K562 (cell line): ENCODE data around the gene PATL2. TPM values are rescaled to one million over a fixed set of nuclear protein-coding genes. Genes with fewer than 3 reads are reported as not detected.

Experiments used
- ADNP ChIP-seq: fragments of 200-800 bp; sonication (Bioruptor generic); IDR thresholded peaks from 2 replicates; pipeline ENCODE4 v1.6.1; 2016; ENCODE audit warnings: missing genetic modification characterization, missing compliant biosample characterization
- ELF2 ChIP-seq: fragments of 250-450 bp; sonication (Bioruptor Pico); IDR thresholded peaks from 2 replicates; pipeline ENCODE4 v1.5.0; 2021; ENCODE audit warnings: mild to moderate bottlenecking
- ETS2 ChIP-seq: IDR thresholded peaks from 2 replicates; pipeline ENCODE4 v1.6.1; 2016; ENCODE audit warnings: borderline replicate concordance, missing genetic modification characterization, mild to moderate bottlenecking, moderate library complexity, missing compliant biosample characterization; ENCODE audit not compliant: poor library complexity, severe bottlenecking
- FOSL1 ChIP-seq: fragments of 200-800 bp; sonication (Bioruptor generic); conservative IDR thresholded peaks from 2 replicates; pipeline ENCODE4 v1.6.1; 2016; ENCODE audit warnings: missing genetic modification characterization, missing compliant biosample characterization
- HIVEP1 ChIP-seq: fragments of 250-450 bp; sonication (Bioruptor Pico); IDR thresholded peaks from 2 replicates; pipeline ENCODE4 v1.4.0; 2020; ENCODE audit warnings: mild to moderate bottlenecking
- MYNN ChIP-seq, 2 experiments: sonication (generic); formaldehyde crosslinking in 1 of 2; IDR thresholded peaks; 2 replicates each; pipeline versions ENCODE4 v1.5.0 to v1.6.1; 2016 to 2020; ENCODE audit warnings: antibody characterized with exemption in 1 of 2, missing genetic modification reagents in 1 of 2
- NFATC3 ChIP-seq: fragments of 450-650 bp; IDR thresholded peaks from 2 replicates; pipeline ENCODE4 v1.6.1; 2017; ENCODE audit warnings: mild to moderate bottlenecking
- POLR2AphosphoS2 ChIP-seq: IDR thresholded peaks from 2 replicates; pipeline ENCODE4 v1.6.1; 2012; ENCODE audit warnings: low read length, improper control_type of control experiment
- RBBP5 ChIP-seq: fragments of 200-600 bp; sonication (generic); IDR thresholded peaks from 2 replicates; pipeline ENCODE4 v1.6.1; 2012; ENCODE audit warnings: borderline replicate concordance, mild to moderate bottlenecking, low read length, control low read depth, inconsistent platforms; ENCODE audit not compliant: insufficient read depth, poor library complexity, severe bottlenecking
- SMAD4 ChIP-seq: fragments of 250-450 bp; sonication (Bioruptor Pico); conservative IDR thresholded peaks from 2 replicates; pipeline ENCODE4 v1.8.0; 2021; ENCODE audit warnings: inconsistent platforms, mild to moderate bottlenecking, moderate library complexity
- STAT6 ChIP-seq: sonication (generic); formaldehyde crosslinking; IDR thresholded peaks from 2 replicates; pipeline ENCODE4 v1.8.1; 2023; ENCODE audit warnings: mild to moderate bottlenecking, missing genetic modification reagents
- ZBTB33 ChIP-seq: sonication (generic); formaldehyde crosslinking; IDR thresholded peaks from 2 replicates; pipeline ENCODE4 v1.8.1; 2023; ENCODE audit warnings: mild to moderate bottlenecking, missing genetic modification reagents
- ZNF253 ChIP-seq: fragments of 250-450 bp; sonication (Bioruptor Pico); conservative IDR thresholded peaks from 2 replicates; pipeline ENCODE4 v1.6.1; 2021; ENCODE audit warnings: mild to moderate bottlenecking
- ZNF655 ChIP-seq: fragments of 250-450 bp; sonication (Bioruptor Pico); IDR thresholded peaks from 2 replicates; pipeline ENCODE4 v1.5.0; 2021
- polyA plus RNA-seq, 8 experiments: library from polyadenylated mRNA; depleted of rRNA in 4 of 8; stranded (reverse) in 5 of 8; unstranded in 3 of 8; fragments of >200 nt; fragmentation: Nextera tagmentation in 2 of 8; fragmentation: Illumina TruSeq in 1 of 8; extraction: Ambion mirVana in 2 of 8; extraction: Trizol in 1 of 8; gene quantifications; 2 replicates each; pipeline versions ENCODE4 v1.2.1 to v1.2.3, GENCODE V29; 2011 to 2014; ENCODE audit warnings: inconsistent platforms in 1 of 8, missing spikeins in 1 of 8
- total RNA-seq, 7 experiments: library from RNA; depleted of rRNA in 6 of 7; stranded (reverse); fragments of >200 nt in 6 of 7; fragmentation: Illumina TruSeq in 2 of 7; extraction: Trizol in 2 of 7; gene quantifications; 2 replicates each; pipeline versions ENCODE4 v1.2.1 to v1.2.3, GENCODE V29; 2011 to 2021; ENCODE audit warnings: low replicate concordance in 1 of 7
- TF ChIP-seq, protein P1 (sequence below): sonication (generic); formaldehyde crosslinking; IDR thresholded peaks from 2 replicates; pipeline ENCODE4 v1.8.0; 2022; ENCODE audit warnings: mild to moderate bottlenecking, missing genetic modification reagents
- TF ChIP-seq, protein P2 (sequence below): fragments of 450-650 bp; IDR thresholded peaks from 2 replicates; pipeline ENCODE4 v1.6.1; 2016; ENCODE audit warnings: mild to moderate bottlenecking

Gene PATL2
- total and polyA plus RNA-seq, 9 of the 15 experiments (the other 6 are each of a cell fraction or from before 2014, with no cell fraction given) = 0.42 to 1.1 (median 0.86) TPM

- peak; percentile 44 for TF ChIP-seq FOSL1 (tag)
- TF ChIP-seq ADNP (tag) = peak; percentile 53; the same call in 1 of the 2 replicates
- TF ChIP-seq ZNF655 = no peak
- peak; percentile 96 for TF ChIP-seq ZBTB33
- peak; percentile 72; the same call in 1 of the 2 replicates for TF ChIP-seq STAT6
- TF ChIP-seq HIVEP1 = no peak
- peak; percentile 73; the same call in 1 of the 2 replicates for TF ChIP-seq MYNN (IDR thresholded peaks at IDR 0.05)
- no peak for TF ChIP-seq MYNN (CRISPR knock-in tag; IDR thresholded peaks at IDR 0.05)
- TF ChIP-seq ELF2 (CRISPR knock-in tag) = peak; percentile 14; the same call in 1 of the 2 replicates
- TF ChIP-seq RBBP5 = peak; percentile 97
- TF ChIP-seq POLR2AphosphoS2 = peak; percentile 77; the same call in 1 of the 2 replicates
- TF ChIP-seq ZNF253 = no peak; the same call in 1 of the 2 replicates
- no peak for TF ChIP-seq ETS2 (tag)
- TF ChIP-seq SMAD4 (CRISPR knock-in tag) = peak; percentile 88
- 0 out of 2 replicates have a peak, but pooled peaks have one; percentile 53 for TF ChIP-seq NFATC3
- TF ChIP-seq, protein P1, sequence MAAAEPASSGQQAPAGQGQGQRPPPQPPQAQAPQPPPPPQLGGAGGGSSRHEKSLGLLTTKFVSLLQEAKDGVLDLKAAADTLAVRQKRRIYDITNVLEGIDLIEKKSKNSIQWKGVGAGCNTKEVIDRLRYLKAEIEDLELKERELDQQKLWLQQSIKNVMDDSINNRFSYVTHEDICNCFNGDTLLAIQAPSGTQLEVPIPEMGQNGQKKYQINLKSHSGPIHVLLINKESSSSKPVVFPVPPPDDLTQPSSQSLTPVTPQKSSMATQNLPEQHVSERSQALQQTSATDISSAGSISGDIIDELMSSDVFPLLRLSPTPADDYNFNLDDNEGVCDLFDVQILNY (CRISPR knock-in tag) = peak; percentile 98
- TF ChIP-seq, protein P2, sequence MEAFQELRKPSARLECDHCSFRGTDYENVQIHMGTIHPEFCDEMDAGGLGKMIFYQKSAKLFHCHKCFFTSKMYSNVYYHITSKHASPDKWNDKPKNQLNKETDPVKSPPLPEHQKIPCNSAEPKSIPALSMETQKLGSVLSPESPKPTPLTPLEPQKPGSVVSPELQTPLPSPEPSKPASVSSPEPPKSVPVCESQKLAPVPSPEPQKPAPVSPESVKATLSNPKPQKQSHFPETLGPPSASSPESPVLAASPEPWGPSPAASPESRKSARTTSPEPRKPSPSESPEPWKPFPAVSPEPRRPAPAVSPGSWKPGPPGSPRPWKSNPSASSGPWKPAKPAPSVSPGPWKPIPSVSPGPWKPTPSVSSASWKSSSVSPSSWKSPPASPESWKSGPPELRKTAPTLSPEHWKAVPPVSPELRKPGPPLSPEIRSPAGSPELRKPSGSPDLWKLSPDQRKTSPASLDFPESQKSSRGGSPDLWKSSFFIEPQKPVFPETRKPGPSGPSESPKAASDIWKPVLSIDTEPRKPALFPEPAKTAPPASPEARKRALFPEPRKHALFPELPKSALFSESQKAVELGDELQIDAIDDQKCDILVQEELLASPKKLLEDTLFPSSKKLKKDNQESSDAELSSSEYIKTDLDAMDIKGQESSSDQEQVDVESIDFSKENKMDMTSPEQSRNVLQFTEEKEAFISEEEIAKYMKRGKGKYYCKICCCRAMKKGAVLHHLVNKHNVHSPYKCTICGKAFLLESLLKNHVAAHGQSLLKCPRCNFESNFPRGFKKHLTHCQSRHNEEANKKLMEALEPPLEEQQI = 0 out of 2 replicates have a peak, but pooled peaks have one; percentile 34
Measured at GRCh38 chr15:44663410-44664308, 47.5 kb downstream of the PATL2 start, which contains the start of gene SPG11 (continued).
